NOMO-1 (cell line): ENCODE data around the gene PAK2.
A peak's percentile ranks its signal among the peaks of the same experiment; 100 is the strongest.
"Not testable (repeated sequence)": the region's sequence is repeated elsewhere in the genome, so short reads cannot be mapped to it uniquely, and the experiment has no call there.

ENCODE experiments used
- DNase-seq, 2 experiments: peaks; one replicate each; lab custom pipeline; 2025; ENCODE audit not compliant: unreplicated experiment in 2 of 2; lab: John Stamatoyannopoulos, UW

Gene PAK2

GRCh38 chr3:196735751-196736150, 3.9 kb upstream of the PAK2 start:
- DNase-seq: no peak

- no peak for DNase-seq
Measured at GRCh38 chr3:196736670-196737374, 2.8 kb upstream of the PAK2 start.

GRCh38 chr3:196737655-196738054, 2.0 kb upstream of the PAK2 start:
- DNase-seq: no peak

- DNase-seq: peak in 1 of 2 experiments; percentile 45
Measured at GRCh38 chr3:196740481-196741248, 1.0 kb downstream of the PAK2 start.

GRCh38 chr3:196741249-196741889, 1.7 kb downstream of the PAK2 start:
- DNase-seq: peak in 1 of 2 experiments; percentile 44

GRCh38 chr3:196743569-196743968, 3.9 kb downstream of the PAK2 start:
- DNase-seq: not testable (repeated sequence)

GRCh38 chr3:196749125-196749524, 9.5 kb downstream of the PAK2 start:
- peak; percentile 23 to 75 for DNase-seq

GRCh38 chr3:196753201-196753600, 13.5 kb downstream of the PAK2 start:
- DNase-seq: no peak

- no peak for DNase-seq
Measured at GRCh38 chr3:196754091-196754981, 14.7 kb downstream of the PAK2 start.

- no peak for DNase-seq
Measured at GRCh38 chr3:196756732-196757131, 17.1 kb downstream of the PAK2 start.

GRCh38 chr3:196757876-196758739, 18.5 kb downstream of the PAK2 start:
- DNase-seq: no peak

GRCh38 chr3:196763179-196763578, 23.5 kb downstream of the PAK2 start:
- DNase-seq: no peak

GRCh38 chr3:196765454-196765853, 25.8 kb downstream of the PAK2 start:
- DNase-seq: no peak

- DNase-seq: no peak
Measured at GRCh38 chr3:196771067-196771466, 31.4 kb downstream of the PAK2 start.

- no peak for DNase-seq
Measured at GRCh38 chr3:196772102-196772501, 32.4 kb downstream of the PAK2 start.

- DNase-seq: no peak
Measured at GRCh38 chr3:196772897-196773296, 33.2 kb downstream of the PAK2 start.

GRCh38 chr3:196774191-196774820, 34.6 kb downstream of the PAK2 start:
- DNase-seq: no peak

- DNase-seq: no peak
Measured at GRCh38 chr3:196774848-196775422, 35.3 kb downstream of the PAK2 start.

- peak; percentile 80 to 94 for DNase-seq
Measured at GRCh38 chr3:196775938-196776337, 36.3 kb downstream of the PAK2 start.
